SK-N-MC (cell line): ENCODE measurements around the gene QRFP.

Experiments
- DNase-seq: peaks from one replicate; pipeline ENCODE4 v3.0.0-alpha.2; 2011; ENCODE audit warnings: low read depth, low spot score
- H3K27ac ChIP-seq: fragments of 200-600 bp; sonication (generic); 2 replicates; pipeline ENCODE4 v1.5.1; 2016; ENCODE audit warnings: mixed run types
- H3K36me3 ChIP-seq: fragments of 200-600 bp; sonication (generic); 2 replicates; pipeline ENCODE4 v1.6.1; 2017; ENCODE audit warnings: antibody characterized with exemption, low read length, mixed read lengths; ENCODE audit not compliant: insufficient read depth
- H3K4me3 ChIP-seq: fragments of 200-600 bp; sonication (generic); 2 replicates; pipeline ENCODE4 v1.5.1; 2016
- H3K9ac ChIP-seq: fragments of 200-600 bp; sonication (generic); 2 replicates; pipeline ENCODE4 v1.8.0; 2017; ENCODE audit warnings: mixed run types, mixed read lengths; ENCODE audit not compliant: insufficient read length
- H3K9me3 ChIP-seq: fragments of 200-600 bp; sonication (generic); 2 replicates; pipeline ENCODE4 v1.6.1; 2017; ENCODE audit warnings: low read depth, mild to moderate bottlenecking, antibody characterized with exemption, low read length, moderate library complexity, mixed read lengths
- EZH2 ChIP-seq: fragments of 200-600 bp; sonication (generic); IDR thresholded peaks from one replicate; pipeline ENCODE4 v1.6.1; 2017; ENCODE audit warnings: antibody characterized with exemption
- FOXP2 ChIP-seq: optimal IDR thresholded peaks from 2 replicates; pipeline ENCODE3; 2011; ENCODE audit warnings: mild to moderate bottlenecking, moderate library complexity; ENCODE audit not compliant: insufficient read depth; ENCODE audit errors: extremely low read length, control extremely low read depth
- POLR2AphosphoS5 ChIP-seq: IDR thresholded peaks from 2 replicates; pipeline ENCODE4 v1.6.1; 2012; ENCODE audit warnings: mild to moderate bottlenecking, low read depth, low read length, borderline replicate concordance

QRFP gene

DNA sequence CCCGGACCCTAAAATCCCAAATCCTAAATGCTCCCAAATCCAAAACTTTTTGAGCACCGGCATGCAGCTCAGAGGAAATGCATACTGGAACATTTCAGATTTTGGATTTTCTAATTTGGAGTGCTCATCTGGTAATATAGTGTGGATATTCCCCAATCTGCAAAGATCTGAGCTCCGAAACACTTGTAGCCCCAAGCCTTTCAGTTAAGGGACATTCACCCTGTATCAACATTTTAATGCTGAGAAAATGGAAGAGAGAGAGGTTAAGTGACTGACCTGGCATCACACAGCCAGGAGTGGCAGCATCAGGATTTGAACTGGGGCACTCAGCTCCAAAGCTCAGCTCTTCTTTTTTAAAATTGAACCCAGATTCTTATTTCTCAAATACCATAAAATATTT is 30.7 kb downstream of the QRFP start:
- TF ChIP-seq POLR2AphosphoS5 = no peak
- no peak for TF ChIP-seq FOXP2
- TF ChIP-seq EZH2 = no peak
- Histone ChIP-seq H3K36me3 (peaks cover 59% of the 10 kb centered on the region), H3K9me3 (no peaks in the 10 kb centered on the region), H3K4me3 (no peak overlapping the region), H3K27ac (no peak overlapping the region; the same call in 1 of the 2 replicates), H3K9ac (no peak overlapping the region)
- no peak for DNase-seq

DNA sequence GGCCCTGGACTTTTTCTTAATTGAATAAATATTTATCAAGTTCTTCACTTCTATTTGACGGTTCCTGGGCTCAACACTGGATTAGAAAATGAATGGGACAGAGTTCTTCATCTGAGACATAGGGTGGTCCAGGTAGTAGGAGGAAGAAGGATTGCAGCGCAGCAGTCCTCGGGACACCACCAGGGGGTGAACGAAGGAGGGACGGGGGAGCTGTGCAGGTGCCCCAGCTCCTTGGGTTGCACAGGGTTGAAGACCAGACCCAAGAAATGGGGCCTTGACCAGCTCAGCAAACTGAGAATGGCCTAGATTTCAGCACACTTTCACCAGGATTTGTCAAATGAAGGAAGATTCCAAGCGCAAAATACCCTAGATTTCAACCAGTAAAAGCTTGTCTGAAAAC is 32.1 kb downstream of the QRFP start:
- no peak for TF ChIP-seq POLR2AphosphoS5
- TF ChIP-seq EZH2 = no peak
- TF ChIP-seq FOXP2 = no peak
- Histone ChIP-seq H3K4me3 (no peak overlapping the region), H3K27ac (no peak overlapping the region), H3K36me3 (peaks cover 57% of the 10 kb centered on the region), H3K9me3 (no peaks in the 10 kb centered on the region), H3K9ac (no peak overlapping the region)
- DNase-seq = no peak

DNA sequence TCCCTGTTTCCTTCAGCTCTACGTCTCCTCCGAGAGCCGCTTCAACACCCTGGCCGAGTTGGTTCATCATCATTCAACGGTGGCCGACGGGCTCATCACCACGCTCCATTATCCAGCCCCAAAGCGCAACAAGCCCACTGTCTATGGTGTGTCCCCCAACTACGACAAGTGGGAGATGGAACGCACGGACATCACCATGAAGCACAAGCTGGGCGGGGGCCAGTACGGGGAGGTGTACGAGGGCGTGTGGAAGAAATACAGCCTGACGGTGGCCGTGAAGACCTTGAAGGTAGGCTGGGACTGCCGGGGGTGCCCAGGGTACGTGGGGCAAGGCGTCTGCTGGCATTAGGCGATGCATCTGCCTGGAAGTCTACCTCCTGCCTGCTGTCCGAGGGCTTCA is 33.9 kb downstream of the QRFP start:
- TF ChIP-seq EZH2 (no peak), FOXP2 (no peak), POLR2AphosphoS5 (no peak)
- peaks cover 64% of the 10 kb centered on the region for H3K36me3 ChIP-seq
- no peak overlapping the region for H3K4me3 ChIP-seq
- no peak overlapping the region for H3K9ac ChIP-seq
- no peaks in the 10 kb centered on the region for H3K9me3 ChIP-seq
- no peak for DNase-seq
- H3K27ac ChIP-seq = no peak overlapping the region

DNA sequence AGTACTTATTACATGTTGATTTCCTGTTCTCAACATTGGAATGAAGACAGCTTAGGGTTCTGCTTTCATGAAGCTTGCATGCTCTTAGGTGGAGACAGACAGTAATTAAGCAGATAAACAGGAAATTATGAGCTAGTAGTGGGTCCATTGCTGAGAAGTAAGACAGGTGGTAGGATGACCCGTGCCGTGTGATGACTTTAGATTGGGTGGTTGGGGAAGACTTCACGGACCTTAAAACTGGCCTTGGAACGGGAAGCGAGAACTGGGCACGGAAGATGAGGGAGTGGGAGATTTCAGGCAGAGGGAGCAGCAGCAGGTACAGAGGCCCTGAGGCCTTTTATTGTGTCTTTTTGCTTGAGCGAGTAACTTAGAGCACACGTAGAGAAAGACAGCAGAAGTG is 34.4 kb downstream of the QRFP start:
- no peaks in the 10 kb centered on the region for H3K9me3 ChIP-seq
- peaks cover 69% of the 10 kb centered on the region for H3K36me3 ChIP-seq
- H3K4me3 ChIP-seq = no peak overlapping the region
- H3K9ac ChIP-seq = no peak overlapping the region
- TF ChIP-seq FOXP2 (no peak), EZH2 (no peak), POLR2AphosphoS5 (no peak)
- H3K27ac ChIP-seq = no peak overlapping the region
- no peak for DNase-seq

DNA sequence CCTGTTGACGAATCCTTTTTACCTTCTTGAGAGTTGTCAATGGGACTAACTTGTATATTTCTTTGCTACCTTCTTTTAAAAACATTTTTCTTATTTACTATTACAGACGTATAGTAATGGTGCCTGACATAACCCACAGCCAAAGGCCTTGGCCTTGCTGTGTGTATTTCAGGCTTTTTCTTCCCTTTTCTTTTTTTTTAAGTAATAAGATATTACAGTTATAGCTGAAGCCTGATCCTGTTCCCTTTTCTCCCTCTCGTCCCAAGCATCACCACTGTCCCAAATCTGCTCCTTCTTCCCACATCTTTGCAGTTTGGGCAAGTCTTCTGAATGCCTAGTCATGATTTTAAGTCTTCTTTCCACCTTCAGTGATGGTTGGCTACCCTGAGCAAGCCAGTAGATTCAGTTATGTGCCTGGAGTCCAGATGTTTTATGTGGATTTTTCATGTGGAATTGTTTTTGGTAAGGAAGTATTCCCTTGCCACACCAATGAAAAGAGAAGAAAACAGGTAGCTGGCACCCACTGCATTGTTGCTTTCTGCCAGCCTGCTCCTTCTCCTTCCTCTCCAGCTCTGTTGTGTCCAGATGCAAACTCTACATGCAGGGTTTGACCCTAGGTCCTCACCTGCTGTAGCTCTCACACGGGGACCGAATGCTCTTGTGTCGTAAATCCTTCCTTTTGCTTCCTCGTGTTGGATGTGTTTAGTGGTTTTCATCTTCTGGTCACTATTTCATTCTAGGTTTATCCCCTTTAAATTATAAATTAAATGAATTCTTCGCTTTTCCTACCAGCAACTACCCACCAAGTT is 35.0 kb downstream of the QRFP start:
- DNase-seq = no peak
- TF ChIP-seq POLR2AphosphoS5 (no peak), FOXP2 (no peak), EZH2 (no peak)
- Histone ChIP-seq H3K9ac (no peak overlapping the region), H3K27ac (no peak overlapping the region), H3K36me3 (peaks cover 75% of the 10 kb centered on the region), H3K4me3 (no peak overlapping the region), H3K9me3 (no peaks in the 10 kb centered on the region)

DNA sequence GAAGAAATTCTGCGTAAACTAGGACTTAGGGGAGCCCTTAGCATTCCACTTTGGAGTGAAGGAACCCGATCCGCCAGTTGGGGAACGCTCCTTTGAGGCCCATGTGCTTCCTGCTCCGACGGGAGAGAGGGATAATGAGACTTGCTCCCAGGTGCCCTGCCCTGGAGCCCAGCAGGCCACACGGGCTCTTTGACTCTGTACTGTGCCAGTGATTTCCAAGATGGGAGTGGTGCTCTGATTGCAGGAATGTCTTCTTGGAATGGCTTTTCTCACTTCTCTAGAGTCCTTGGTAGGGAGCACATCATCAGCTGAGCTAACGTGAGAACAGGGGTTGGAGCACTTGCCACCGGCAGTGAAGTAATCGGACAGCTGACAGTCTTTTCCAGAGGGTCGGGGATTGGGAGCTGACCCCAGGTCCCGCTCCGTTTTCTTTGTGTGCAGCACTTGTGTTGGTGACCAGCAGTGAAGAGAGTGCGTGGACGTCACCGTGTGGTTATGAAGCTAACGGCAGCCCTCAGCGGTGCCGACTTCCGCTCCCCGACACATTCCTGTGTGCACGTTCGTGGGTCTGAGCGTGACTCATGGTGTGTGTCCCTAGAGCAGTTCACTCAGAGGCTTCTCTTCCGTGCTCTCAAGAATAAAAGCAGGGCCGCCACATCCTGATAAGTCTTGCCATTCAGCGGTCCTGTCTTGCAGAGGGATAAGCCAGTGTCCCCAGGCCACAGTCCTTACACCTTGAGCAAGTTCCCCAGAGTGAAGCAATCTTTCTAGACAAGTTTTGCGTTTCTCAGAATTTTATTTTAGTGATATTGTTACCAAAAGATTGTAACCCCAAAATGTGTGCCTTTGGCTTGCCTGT is 35.9 kb downstream of the QRFP start:
- Histone ChIP-seq H3K36me3 (peaks cover 83% of the 10 kb centered on the region), H3K9me3 (no peaks in the 10 kb centered on the region), H3K4me3 (no peak overlapping the region), H3K9ac (no peak overlapping the region), H3K27ac (no peak overlapping the region)
- DNase-seq = no peak
- no peak for TF ChIP-seq EZH2

DNA sequence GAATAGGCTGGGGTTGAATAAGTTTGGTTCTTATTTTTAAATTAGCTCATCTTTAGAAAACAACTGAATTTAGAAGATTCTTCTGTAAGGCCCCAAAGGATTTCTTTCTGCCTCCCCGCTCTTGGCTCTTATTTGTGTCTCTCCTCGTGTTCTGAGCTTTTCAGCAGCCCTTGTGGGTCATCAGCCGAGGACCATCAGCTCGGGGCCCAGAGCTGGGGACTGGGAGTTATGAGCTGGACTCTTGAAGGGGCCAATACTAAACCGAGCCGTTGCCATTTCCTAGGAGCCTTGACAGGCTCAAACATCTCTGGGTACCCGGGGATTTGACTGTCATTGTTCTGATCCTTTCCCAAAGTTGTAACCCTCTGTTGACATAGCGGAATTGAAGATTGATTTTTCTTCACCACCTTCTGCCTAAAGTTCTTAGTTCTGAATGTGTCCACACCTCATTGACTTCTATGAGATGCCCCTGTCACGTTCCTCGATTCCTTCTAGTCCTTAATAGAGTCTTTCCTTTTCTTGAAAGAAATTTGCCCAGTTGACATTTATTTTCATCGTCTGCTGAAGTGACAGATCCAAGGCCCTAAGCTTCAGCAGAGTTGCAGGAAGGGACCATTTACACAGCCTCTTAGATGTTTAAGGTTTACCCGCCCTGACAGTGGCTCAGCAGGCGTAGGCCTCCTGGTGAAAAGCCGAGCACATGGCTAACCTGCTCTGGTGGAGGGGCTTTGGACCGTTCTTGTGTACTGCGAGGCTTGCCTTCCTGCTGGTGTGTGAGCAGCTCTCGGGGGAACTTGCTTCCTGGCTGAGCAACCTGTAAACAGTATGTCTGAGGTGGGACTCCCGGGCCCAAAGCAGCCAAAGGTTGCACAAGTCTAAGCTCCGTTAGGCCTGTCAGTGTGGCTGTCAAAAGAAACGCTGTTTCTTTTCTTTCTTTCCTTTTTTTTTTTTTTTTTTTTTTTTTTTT is 37.6 kb downstream of the QRFP start:
- peaks cover 87% of the 10 kb centered on the region for H3K36me3 ChIP-seq
- H3K9me3 ChIP-seq = no peaks in the 10 kb centered on the region
- no peak overlapping the region for H3K4me3 ChIP-seq
- H3K27ac ChIP-seq = 0 out of 2 replicates have a peak overlapping the region, but pooled peaks have one; percentile 8
- TF ChIP-seq POLR2AphosphoS5 = no peak
- no peak for TF ChIP-seq FOXP2
- TF ChIP-seq EZH2 = no peak
- DNase-seq = no peak
- H3K9ac ChIP-seq = no peak overlapping the region
